A549 treated with CORT108297 at 1 μM for 4 hours (cell line): ENCODE results near the gene GCHFR. TPM values are rescaled to one million over a fixed set of nuclear protein-coding genes. Genes with fewer than 3 reads are reported as not detected.

Experiments used
- total RNA-seq: library from RNA; stranded (reverse); fragments of 200-300 nt; extraction: Qiagen RNA extraction; gene quantifications from 5 replicates; pipeline ENCODE4 v1.2.3, GENCODE V29; 2022

Gene GCHFR
- 7.7 to 9.7 TPM (median 8.8 TPM) in 5 replicates for total RNA-seq

DNA sequence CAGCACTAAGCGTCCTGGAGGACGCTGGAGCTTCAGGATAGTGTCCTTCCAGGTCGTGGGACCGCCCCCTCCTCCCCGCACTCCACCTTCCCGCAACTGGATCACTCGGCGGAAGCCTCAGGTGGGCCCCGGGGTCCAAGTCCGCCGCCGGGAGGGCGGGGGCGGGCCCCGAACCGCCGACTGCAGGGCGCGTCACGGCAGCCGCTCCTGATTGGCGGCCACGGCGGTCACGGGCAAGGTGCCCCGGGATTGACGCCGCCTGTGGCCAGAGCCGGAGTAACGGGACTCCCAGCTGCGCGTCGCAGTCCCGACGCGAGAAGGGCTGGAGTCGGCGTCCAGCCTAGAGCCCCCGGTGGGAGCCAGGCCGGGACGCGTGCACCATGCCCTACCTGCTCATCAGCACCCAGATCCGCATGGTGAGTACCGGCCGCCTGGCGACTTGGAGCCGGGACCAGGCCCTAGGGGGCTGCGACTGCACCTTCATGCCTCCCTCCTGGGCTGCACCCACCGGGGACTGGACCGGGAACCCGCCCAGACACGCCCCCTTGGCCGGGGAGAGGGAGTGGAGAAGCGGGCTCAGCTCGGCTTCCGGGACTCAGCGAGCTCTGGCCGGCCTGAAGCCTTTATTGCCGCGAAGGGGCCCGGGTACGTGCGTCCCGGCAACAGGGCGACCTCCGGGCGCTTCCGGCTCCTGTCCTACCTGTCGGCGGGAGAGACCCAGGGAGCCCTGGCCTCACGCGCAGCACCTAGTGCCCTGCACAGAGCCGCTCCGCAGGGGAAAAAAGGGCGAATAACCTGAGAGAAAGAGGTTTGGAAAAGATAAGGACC, at the start of gene GCHFR:
TSS of gene GCHFR (plus strand) at position 268 of the 828 bp plus-strand sequence. CDS start at position 381, 113 bp downstream.

DNA sequence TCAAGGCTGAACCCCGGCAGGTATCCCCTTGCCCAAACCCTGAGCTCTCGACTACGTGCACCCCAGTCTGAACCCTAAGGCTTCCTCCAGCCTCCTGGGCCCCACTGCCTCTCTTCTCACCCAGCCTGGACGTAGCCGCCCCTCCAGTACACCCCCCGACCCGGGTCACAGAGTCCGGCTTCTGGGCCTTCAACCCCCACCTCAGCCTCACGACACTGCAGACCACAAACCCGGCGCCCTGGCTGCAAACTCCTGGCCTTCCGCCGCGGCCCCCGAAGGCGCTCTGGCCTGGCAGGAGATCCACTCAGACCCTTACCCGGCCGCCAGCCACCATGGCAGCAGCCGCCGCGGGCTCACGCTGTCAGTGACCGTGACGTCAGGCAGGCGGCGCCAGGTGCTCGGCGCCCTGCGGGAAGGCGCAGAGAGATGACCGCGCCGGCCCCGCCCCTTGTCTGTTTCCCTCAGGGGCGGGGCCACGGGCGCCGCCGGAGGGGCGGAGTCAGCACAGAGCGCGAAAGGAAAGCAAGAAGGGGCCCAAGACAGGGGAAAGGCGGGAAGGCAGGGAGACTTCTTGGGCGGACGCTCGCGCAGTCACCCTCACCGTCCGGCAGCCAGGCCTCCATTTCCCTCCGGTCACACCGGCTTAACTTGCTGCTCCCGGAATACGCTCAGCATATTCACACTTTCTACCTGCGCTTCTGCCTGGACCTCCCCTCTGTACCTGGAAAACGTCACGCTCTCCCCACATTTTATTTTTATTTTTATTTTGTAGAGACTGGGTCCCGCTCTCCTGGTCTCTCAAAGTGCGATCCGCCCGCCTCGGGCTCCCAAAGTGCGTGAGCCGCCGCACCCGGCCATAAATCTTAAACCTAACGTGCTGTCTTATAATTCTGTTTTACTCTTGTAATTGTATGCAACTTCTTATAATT, 8.7 kb upstream of the GCHFR start, which contains the start of gene RMDN3:
TSS of gene RMDN3 (minus strand) at position 372 of the 929 bp plus-strand sequence. CDS start 471 bp downstream, outside the sequence.

DNA sequence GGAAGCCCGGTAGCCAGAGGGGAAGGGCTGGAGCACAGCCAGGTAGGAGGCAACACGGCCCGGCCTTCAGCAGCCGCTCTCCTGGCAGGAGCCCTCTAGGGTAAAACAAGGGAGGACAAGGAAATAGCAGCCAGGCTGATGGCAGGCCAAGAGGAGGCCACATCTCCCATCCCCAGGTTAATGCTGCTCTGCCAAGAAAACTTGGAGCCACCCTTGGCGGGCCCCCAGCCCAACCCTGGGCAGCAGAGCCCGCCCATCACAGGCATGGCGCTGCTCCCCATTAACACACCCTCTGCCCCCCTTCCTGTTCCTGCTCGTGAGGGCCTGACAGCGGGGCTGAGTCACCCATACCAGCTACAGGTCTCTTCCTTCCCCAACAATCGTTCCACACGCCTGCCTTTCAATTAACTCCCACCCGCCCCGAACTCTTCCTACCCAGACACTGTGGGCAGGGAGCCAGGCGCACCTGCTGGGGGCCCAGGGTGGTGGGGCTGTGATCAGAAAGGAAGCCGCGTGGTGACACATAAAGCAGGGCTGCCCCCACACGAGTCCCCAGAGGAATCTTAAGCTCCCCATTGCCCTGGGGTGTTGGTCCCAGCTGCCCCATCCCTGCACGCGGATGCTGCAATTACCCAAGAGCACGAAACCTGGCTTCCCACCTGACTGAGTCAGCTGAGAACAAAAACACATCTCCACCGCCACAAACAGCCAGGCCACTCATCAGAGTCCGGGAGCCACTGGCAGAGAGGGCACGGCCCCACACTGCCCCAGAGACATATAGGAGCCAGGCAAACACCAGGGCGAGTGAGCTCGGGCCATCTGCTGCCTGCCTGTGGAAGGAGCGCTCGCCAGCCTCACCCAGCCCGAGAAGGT, 5.6 kb downstream of the GCHFR start, which contains the start of gene C15orf62:
TSS of gene C15orf62 (plus strand) at position 707 of the 873 bp plus-strand sequence. CDS start 516 bp downstream, outside the sequence.

DNA sequence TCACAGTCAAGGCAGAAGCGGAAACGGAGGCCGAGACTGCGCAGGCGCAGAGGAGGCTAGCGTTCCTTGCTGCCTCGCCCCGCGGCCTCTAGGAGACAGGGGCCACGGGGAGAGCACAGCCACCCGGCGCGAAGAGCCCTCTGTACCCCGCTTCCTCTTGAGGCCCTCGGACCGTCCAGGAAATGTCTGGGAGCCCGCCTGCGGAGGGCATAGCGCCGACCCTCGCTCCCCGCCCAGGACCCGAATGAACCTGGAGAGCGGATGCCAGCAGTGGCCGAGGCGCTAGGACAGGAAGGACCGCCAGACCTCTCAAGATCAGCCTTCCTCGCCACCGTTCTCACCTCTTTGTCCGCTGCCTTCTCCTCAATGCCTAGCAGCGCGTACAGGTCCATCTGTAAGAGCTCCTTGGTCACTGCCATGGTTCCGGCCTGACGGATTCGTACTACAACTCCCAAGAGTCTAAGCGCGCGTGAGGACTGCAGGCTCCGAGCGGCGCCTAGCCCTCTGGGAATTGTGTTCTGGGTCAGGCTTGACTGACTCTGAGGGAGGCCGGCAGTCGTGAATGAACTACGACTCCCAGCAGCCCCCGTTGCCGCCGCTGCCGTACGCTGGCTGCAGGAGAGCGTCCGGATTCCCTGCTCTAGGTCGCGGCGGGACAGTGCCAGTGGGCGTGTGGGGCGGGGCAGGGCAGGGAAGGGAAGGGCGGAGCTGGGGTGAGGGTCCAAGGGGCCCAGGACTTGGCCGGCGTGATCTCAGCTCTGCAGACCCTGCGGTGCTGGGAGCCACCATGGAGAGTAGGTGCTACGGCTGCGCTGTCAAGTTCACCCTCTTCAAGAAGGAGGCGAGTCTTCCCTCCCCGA, 43.4 kb downstream of the GCHFR start, which contains the start of the genes DNAJC17 and ZFYVE19:
TSS of gene DNAJC17 (minus strand) at position 446 of the 860 bp plus-strand sequence. CDS start at position 419, 27 bp downstream.
TSS of gene ZFYVE19 (plus strand) at position 62 of the 860 bp plus-strand sequence. CDS start at position 563, 501 bp downstream.

Other genes starting within 250 kb of the GCHFR start
- gene CCDC32, start 199.0 kb upstream of the GCHFR start, total RNA-seq = 13.4 to 24.2 TPM (median 15.7 TPM) in 5 replicates
- 11.1 to 17.0 TPM (median 15.5 TPM) in 5 replicates for gene RPUSD2, start 194.8 kb upstream of the GCHFR start, total RNA-seq
- gene KNL1, start 169.8 kb upstream of the GCHFR start, total RNA-seq = 5.1 to 7.9 TPM (median 6.8 TPM) in 5 replicates
- 18.1 to 22.0 TPM (median 19.8 TPM) in 5 replicates for gene RAD51, start 68.9 kb upstream of the GCHFR start, total RNA-seq
- 22.5 to 24.4 TPM (median 23.3 TPM) in 5 replicates for gene RMDN3, start 8.8 kb upstream of the GCHFR start, total RNA-seq
- gene C15orf62, start 5.9 kb downstream of the GCHFR start, total RNA-seq = 0.05 to 0.08 TPM (median 0.08 TPM) in 5 replicates
- gene ZFYVE19, start 43.0 kb downstream of the GCHFR start, total RNA-seq = 16.7 to 19.7 TPM (median 17.9 TPM) in 5 replicates
- gene DNAJC17, start 43.4 kb downstream of the GCHFR start, total RNA-seq = 23.0 to 26.4 TPM (median 25.8 TPM) in 5 replicates
- gene PPP1R14D, start 64.6 kb downstream of the GCHFR start, total RNA-seq = 0.10 to 0.28 TPM in 2 of 5 replicates, not detected in the others
- gene SPINT1, start 80.0 kb downstream of the GCHFR start, total RNA-seq = 0.85 to 1.0 TPM (median 0.88 TPM) in 5 replicates
- 4.2 to 6.7 TPM (median 6.0 TPM) in 5 replicates for gene RHOV, start 110.2 kb downstream of the GCHFR start, total RNA-seq
- 18.3 to 23.8 TPM (median 22.5 TPM) in 5 replicates for gene VPS18, start 130.4 kb downstream of the GCHFR start, total RNA-seq
- gene DLL4, start 165.3 kb downstream of the GCHFR start, total RNA-seq = 0.57 to 0.75 TPM (median 0.65 TPM) in 5 replicates
- 3.1 to 9.5 TPM (median 5.5 TPM) in 5 replicates for gene CHAC1, start 189.4 kb downstream of the GCHFR start, total RNA-seq